Lung (tissue), 12 donors: ENCODE measurements around the gene ADM5. TPM values are rescaled to one million over a fixed set of nuclear protein-coding genes. Genes with fewer than 3 reads are reported as not detected.

ENCODE experiments used
- ATAC-seq: fragments of 200-7000 bp; cut with Tn5 transposase; one replicate; pipeline ENCODE4 v1.9.1; 2020; ENCODE audit warnings: moderate number of reproducible peaks; ENCODE audit not compliant: insufficient read depth, low FRiP score
- DNase-seq, 3 donors: peaks; one replicate each; pipeline ENCODE4 v3.0.0-alpha.2; 2013 to 2017
- H3K27ac ChIP-seq, 2 donors: one replicate each; pipeline ENCODE4 v1.5.1; 2013; ENCODE audit warnings: mild to moderate bottlenecking in 2 of 2, moderate library complexity in 2 of 2, control low read depth in 1 of 2, inconsistent platforms in 1 of 2, low read depth in 1 of 2, low read length in 1 of 2
- H3K27me3 ChIP-seq, 3 donors: one replicate each; pipeline ENCODE4 v1.5.1; 2013; ENCODE audit warnings: low read length in 2 of 3; ENCODE audit not compliant: control insufficient read depth in 3 of 3, insufficient read depth in 3 of 3
- H3K36me3 ChIP-seq, 4 donors: one replicate each; pipeline ENCODE4 v1.5.1; 2013; ENCODE audit warnings: low read length in 4 of 4, mild to moderate bottlenecking in 1 of 4, moderate library complexity in 1 of 4; ENCODE audit not compliant: control insufficient read depth in 4 of 4, insufficient read depth in 4 of 4
- H3K4me1 ChIP-seq, 5 donors: one replicate each; pipeline ENCODE4 v1.5.1; 2013; ENCODE audit warnings: low read length in 5 of 5, mild to moderate bottlenecking in 2 of 5, moderate library complexity in 1 of 5; ENCODE audit not compliant: control insufficient read depth in 5 of 5, insufficient read depth in 5 of 5
- H3K4me3 ChIP-seq: one replicate; pipeline ENCODE4 v1.5.1; 2013; ENCODE audit warnings: mild to moderate bottlenecking, control low read depth, moderate library complexity
- H3K9ac ChIP-seq, 2 donors: one replicate each; pipeline ENCODE4 v1.5.1; 2013; ENCODE audit warnings: low read length in 2 of 2, control low read depth in 1 of 2; ENCODE audit not compliant: insufficient read depth in 1 of 2
- H3K9me3 ChIP-seq, 4 donors: one replicate each; pipeline ENCODE4 v1.5.1; 2013; ENCODE audit warnings: low read length in 3 of 4, mild to moderate bottlenecking in 1 of 4, moderate library complexity in 1 of 4; ENCODE audit not compliant: control insufficient read depth in 4 of 4, insufficient read depth in 3 of 4
- WGBS, 2 donors: extraction: QIAGEN DNeasy Blood & Tissue Kit; methylation state at CpG; one replicate each; pipeline ENCODE4 v1.1.7; 2013; 5-methylcytosine and 5-hydroxymethylcytosine counted together
- polyA plus RNA-seq, 2 donors: library from polyadenylated mRNA; stranded (reverse); fragments of 200-250 nt; gene quantifications; one replicate each; pipeline ENCODE4 v1.2.1, GENCODE V29; 2013
- total RNA-seq, 2 donors: library from RNA; depleted of rRNA in 1 of 2; stranded (reverse); fragments of >200 nt in 1 of 2; gene quantifications; one replicate each; pipeline ENCODE4 v1.2.1, GENCODE V29; 2014 to 2021
- TF ChIP-seq, protein P1 (sequence below): IDR thresholded peaks from 2 replicates; pipeline ENCODE4 v1.5.1; 2012; ENCODE audit warnings: mild to moderate bottlenecking; ENCODE audit errors: control extremely low read depth, extremely low read depth
- donor health status: control.
- donor health status: control.
- donor health status: Bipolar disorder and iron deficiency.
- donor health status: healthy.
- donor health status: DM: yes; HTN: yes; CAD: no.

The ADM5 gene
- total and polyA plus RNA-seq, 4 donors = 0.60 to 4.2 (median 3.0) TPM

DNA sequence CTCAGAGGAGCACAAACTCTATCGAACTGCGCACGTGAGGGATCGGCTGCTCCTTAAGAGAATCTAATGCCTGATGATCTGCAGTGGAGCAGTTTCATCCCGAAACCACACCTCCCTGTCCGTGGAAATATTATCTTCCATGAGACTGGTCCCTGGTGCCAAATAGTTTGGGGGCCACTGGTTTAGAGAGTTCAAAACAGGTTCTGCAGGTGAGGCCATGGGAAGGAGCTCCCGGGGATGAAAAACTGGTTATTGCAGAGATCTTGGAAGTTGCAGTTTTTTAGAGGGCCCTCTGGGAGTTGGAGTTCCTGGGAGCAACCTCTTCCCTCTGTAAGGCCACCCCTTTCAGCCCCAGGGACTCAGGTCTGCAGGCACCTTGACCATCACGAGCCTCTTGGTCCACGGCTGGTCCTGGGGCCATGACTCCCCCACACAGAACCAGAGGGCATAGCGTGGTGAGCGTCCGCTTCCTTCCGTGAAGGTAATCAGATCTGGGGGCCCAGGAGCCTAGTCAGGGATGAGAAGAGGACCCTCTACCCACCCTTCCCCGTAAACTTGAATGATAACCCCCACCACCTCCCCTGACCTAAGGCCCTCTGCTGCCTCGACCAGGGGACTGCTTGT is 28.9 kb upstream of the ADM5 start:
- Histone ChIP-seq H3K9ac (no peak overlapping the region), H3K9me3 (no peaks in the 10 kb centered on the region), H3K4me3 (no peak overlapping the region), H3K27me3 (no peaks in the 10 kb centered on the region), H3K4me1 (peaks cover 0 to 6% (median 0%) of the 10 kb centered on the region in 5 donors), H3K36me3 (peaks cover 11 to 70% (median 40%) of the 10 kb centered on the region in 4 donors), H3K27ac (no peak overlapping the region)
- WGBS, 2 donors = 89 to 91% methylated on average over 15 of the region's 15 CpGs
- TF ChIP-seq, protein P1, sequence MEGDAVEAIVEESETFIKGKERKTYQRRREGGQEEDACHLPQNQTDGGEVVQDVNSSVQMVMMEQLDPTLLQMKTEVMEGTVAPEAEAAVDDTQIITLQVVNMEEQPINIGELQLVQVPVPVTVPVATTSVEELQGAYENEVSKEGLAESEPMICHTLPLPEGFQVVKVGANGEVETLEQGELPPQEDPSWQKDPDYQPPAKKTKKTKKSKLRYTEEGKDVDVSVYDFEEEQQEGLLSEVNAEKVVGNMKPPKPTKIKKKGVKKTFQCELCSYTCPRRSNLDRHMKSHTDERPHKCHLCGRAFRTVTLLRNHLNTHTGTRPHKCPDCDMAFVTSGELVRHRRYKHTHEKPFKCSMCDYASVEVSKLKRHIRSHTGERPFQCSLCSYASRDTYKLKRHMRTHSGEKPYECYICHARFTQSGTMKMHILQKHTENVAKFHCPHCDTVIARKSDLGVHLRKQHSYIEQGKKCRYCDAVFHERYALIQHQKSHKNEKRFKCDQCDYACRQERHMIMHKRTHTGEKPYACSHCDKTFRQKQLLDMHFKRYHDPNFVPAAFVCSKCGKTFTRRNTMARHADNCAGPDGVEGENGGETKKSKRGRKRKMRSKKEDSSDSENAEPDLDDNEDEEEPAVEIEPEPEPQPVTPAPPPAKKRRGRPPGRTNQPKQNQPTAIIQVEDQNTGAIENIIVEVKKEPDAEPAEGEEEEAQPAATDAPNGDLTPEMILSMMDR = no peak
- ATAC-seq (no peak), DNase-seq (peak in 1 of 3 donors; percentile 9)

- H3K27ac ChIP-seq = no peak overlapping the region
- WGBS, 2 donors = 93 to 96% methylated on average over 13 to 16 of the region's 16 CpGs
- DNase-seq = no peak
- H3K9me3 ChIP-seq = no peaks in the 10 kb centered on the region
- TF ChIP-seq, protein P1 = no peak
- no peak overlapping the region for H3K4me3 ChIP-seq
- peaks cover 11 to 57% (median 29%) of the 10 kb centered on the region in 4 donors for H3K36me3 ChIP-seq
- H3K27me3 ChIP-seq = no peaks in the 10 kb centered on the region
- ATAC-seq = no peak
- H3K4me1 ChIP-seq = peaks cover 0 to 15% (median 8%) of the 10 kb centered on the region in 5 donors
- no peak overlapping the region for H3K9ac ChIP-seq
Measured at GRCh38 chr19:49662011-49662410, 27.4 kb upstream of the ADM5 start.

DNA sequence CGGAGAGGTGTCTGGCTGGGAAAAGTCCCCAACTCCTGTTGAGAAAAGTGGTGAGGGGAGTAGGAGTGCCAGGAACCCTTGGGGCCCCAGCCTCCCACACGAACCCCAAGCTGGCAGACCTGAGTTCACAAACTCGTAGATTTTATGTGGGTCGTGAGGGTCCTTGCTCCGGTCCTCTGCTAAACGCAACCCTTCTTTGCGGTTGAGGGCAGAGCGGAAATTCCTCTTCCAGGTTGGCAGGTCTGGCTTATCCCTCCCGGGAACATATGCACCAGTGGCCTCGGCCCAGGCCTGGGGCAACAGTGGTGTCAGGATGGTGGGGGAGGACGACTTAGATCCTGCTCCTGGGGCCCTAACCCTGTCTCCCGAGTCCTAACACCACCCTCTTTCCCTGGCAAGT is 26.2 kb upstream of the ADM5 start:
- 92 to 98% methylated on average over 12 of the region's 12 CpGs for WGBS, 2 donors
- Histone ChIP-seq H3K27ac (no peak overlapping the region), H3K27me3 (no peaks in the 10 kb centered on the region), H3K9ac (no peak overlapping the region), H3K4me1 (peaks cover 0 to 16% (median 8%) of the 10 kb centered on the region in 5 donors), H3K9me3 (no peaks in the 10 kb centered on the region), H3K4me3 (no peak overlapping the region), H3K36me3 (peaks cover 7 to 47% (median 26%) of the 10 kb centered on the region in 4 donors)
- TF ChIP-seq, protein P1 = no peak
- ATAC-seq = no peak
- no peak for DNase-seq
